Trophoblast cell (in vitro differentiated cells and primary cell): ENCODE data around the gene HLTF.

ENCODE experiments used
- DNase-seq, 2 donors: peaks; one replicate each; pipeline ENCODE4 v3.0.0-alpha.2; 2016
- H2AFZ ChIP-seq: 2 replicates; pipeline ENCODE4 v1.6.1; 2013; ENCODE audit warnings: low read length, moderate library complexity, mild to moderate bottlenecking; ENCODE audit not compliant: insufficient read depth, poor library complexity
- H2AK5ac ChIP-seq: 2 replicates; pipeline ENCODE4 v1.6.1; 2013; ENCODE audit warnings: mild to moderate bottlenecking, low read length
- H2BK120ac ChIP-seq: 2 replicates; pipeline ENCODE4 v1.6.1; 2013; ENCODE audit warnings: low read length, mild to moderate bottlenecking, moderate library complexity; ENCODE audit not compliant: insufficient read depth, poor library complexity
- H2BK12ac ChIP-seq: 2 replicates; pipeline ENCODE4 v1.6.1; 2013; ENCODE audit warnings: mild to moderate bottlenecking, low read length, moderate library complexity
- H2BK5ac ChIP-seq: 2 replicates; pipeline ENCODE4 v1.6.1; 2013; ENCODE audit warnings: low read length, low read depth, moderate library complexity, mild to moderate bottlenecking; ENCODE audit not compliant: poor library complexity
- H3K14ac ChIP-seq: 2 replicates; pipeline ENCODE4 v1.6.1; 2013; ENCODE audit warnings: mild to moderate bottlenecking, low read length
- H3K18ac ChIP-seq: 2 replicates; pipeline ENCODE4 v1.6.1; 2013; ENCODE audit warnings: mild to moderate bottlenecking, low read length
- H3K23ac ChIP-seq: 2 replicates; pipeline ENCODE4 v1.6.1; 2013; ENCODE audit warnings: low read length
- H3K27ac ChIP-seq: 2 replicates; pipeline ENCODE4 v1.5.1; 2013; ENCODE audit warnings: low read depth, mild to moderate bottlenecking, inconsistent platforms, low read length, moderate library complexity
- H3K27me3 ChIP-seq: 2 replicates; pipeline ENCODE4 v1.6.1; 2013; ENCODE audit warnings: inconsistent platforms, mild to moderate bottlenecking, low read length, moderate library complexity; ENCODE audit not compliant: insufficient read depth
- H3K36me3 ChIP-seq, 2 experiments: 1 replicate in 1 of 2; 2 replicates in 1 of 2; pipeline ENCODE4 v1.6.1; 2013; ENCODE audit warnings: low read length in 2 of 2, mild to moderate bottlenecking in 2 of 2, moderate library complexity in 1 of 2; ENCODE audit not compliant: insufficient read depth in 2 of 2, control insufficient read depth in 1 of 2
- H3K4ac ChIP-seq: 2 replicates; pipeline ENCODE4 v1.6.1; 2013; ENCODE audit warnings: low read depth, mild to moderate bottlenecking, low read length, moderate library complexity
- H3K4me1 ChIP-seq, 2 experiments: 1 replicate in 1 of 2; 2 replicates in 1 of 2; pipeline ENCODE4 v1.6.1; 2013; ENCODE audit warnings: low read length in 2 of 2, mild to moderate bottlenecking in 2 of 2, moderate library complexity in 1 of 2; ENCODE audit not compliant: insufficient read depth in 2 of 2, control insufficient read depth in 1 of 2
- H3K4me2 ChIP-seq: 2 replicates; pipeline ENCODE4 v1.6.1; 2013; ENCODE audit warnings: inconsistent platforms, mild to moderate bottlenecking, low read length, moderate library complexity
- H3K4me3 ChIP-seq: 2 replicates; pipeline ENCODE4 v1.5.1; 2013; ENCODE audit warnings: mild to moderate bottlenecking, low read depth, low read length, inconsistent platforms
- H3K79me1 ChIP-seq: one replicate; pipeline ENCODE4 v1.6.1; 2013; ENCODE audit warnings: low read length
- H3K79me2 ChIP-seq: 2 replicates; pipeline ENCODE4 v1.6.1; 2013; ENCODE audit warnings: low read length, mild to moderate bottlenecking; ENCODE audit not compliant: control insufficient read depth, insufficient read depth, poor library complexity
- H3K9ac ChIP-seq: 2 replicates; pipeline ENCODE4 v1.6.1; 2013; ENCODE audit warnings: mild to moderate bottlenecking, low read length
- H3K9me3 ChIP-seq: 2 replicates; pipeline ENCODE4 v1.6.1; 2013; ENCODE audit warnings: low read depth, mild to moderate bottlenecking, control low read depth, inconsistent platforms, low read length; ENCODE audit not compliant: insufficient read depth
- H4K12ac ChIP-seq: 2 replicates; pipeline ENCODE4 v1.6.1; 2013; ENCODE audit warnings: low read depth, mild to moderate bottlenecking, low read length, moderate library complexity
- H4K8ac ChIP-seq: 2 replicates; pipeline ENCODE4 v1.6.1; 2013; ENCODE audit warnings: low read depth, mild to moderate bottlenecking, low read length, moderate library complexity
- H4K91ac ChIP-seq: one replicate; pipeline ENCODE4 v1.6.1; 2013; ENCODE audit warnings: low read depth, mild to moderate bottlenecking, low read length, moderate library complexity
- WGBS: extraction: QIAGEN DNeasy Blood & Tissue Kit; methylation state at CpG from one replicate; pipeline ENCODE4 v1.1.7; 2013; ENCODE audit warnings: missing lambda C conversion rate; ENCODE audit not compliant: insufficient read length, insufficient coverage; ENCODE audit errors: extremely low coverage; 5-methylcytosine and 5-hydroxymethylcytosine counted together

Gene HLTF

DNA sequence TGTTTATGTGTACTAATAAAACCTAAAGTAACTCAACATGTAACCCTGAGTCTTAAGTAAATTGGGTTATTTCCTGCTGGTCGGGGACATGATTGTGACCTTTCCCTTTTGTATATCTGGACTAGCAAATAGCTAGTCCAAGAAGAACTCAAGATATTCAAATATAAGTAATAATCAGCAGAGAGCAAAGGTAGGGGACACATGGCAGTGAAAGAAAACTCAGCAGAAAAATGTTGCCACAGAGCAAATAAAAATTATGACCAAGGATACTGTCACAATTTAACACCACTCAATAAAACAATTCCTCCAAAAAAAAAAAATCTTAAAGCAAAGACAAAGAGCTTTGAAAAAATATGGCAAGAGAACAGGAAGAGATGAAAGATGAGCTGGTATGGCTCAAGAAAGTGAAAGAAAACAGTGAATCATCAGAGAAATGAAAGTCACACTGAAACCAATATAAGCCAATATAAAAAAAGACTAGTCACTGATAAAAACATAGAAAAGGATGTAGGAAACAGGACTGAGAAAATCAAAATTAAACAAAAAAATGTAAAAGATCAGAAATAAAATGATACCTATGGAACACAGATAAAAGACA, 43.4 kb downstream of the HLTF start:
- Histone ChIP-seq H3K9ac (no peak overlapping the region), H3K9me3 (no peaks in the 10 kb centered on the region), H3K27ac (no peak overlapping the region), H2BK12ac (no peak overlapping the region), H3K4me2 (no peak overlapping the region), H3K18ac (no peak overlapping the region), H3K4me3 (no peak overlapping the region), H4K12ac (no peak overlapping the region), H3K36me3 (peaks cover 3% of the 10 kb centered on the region in 2 experiments), H3K14ac (no peak overlapping the region), H2BK120ac (no peak overlapping the region), H3K4ac (no peak overlapping the region), H3K27me3 (no peaks in the 10 kb centered on the region), H2AK5ac (no peak overlapping the region), H3K79me2 (no peaks in the 10 kb centered on the region), H3K79me1 (no peaks in the 10 kb centered on the region), H3K23ac (no peak overlapping the region), H2BK5ac (no peak overlapping the region), H3K4me1 (no peaks in the 10 kb centered on the region), H4K8ac (no peak overlapping the region), H2AFZ (no peak overlapping the region), H4K91ac (no peak overlapping the region)
- no CpG with 5 or more reads among the region's 1 CpG for WGBS
- no peak for DNase-seq

DNA sequence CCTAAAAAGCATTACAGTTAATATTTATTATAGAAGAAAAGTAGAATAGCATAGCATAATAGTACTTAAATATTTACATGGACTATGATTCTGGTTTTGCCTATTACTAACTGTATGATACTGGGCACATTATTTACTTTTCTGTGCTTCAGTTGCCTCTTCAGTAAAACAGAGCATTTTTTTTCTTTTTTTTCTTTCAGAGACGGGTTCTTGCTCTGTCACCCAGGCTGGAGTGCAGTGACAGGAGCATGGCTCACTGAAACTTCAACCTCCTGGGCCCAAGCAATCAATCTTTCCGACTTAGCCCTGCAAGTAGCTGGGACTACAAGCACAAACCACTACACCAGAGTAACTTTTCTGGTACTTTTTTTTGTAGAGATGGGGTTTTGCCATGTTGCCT, 48.0 kb downstream of the HLTF start:
- H2BK12ac ChIP-seq, result no peak overlapping the region
- H4K12ac ChIP-seq, result no peak overlapping the region
- H2AK5ac ChIP-seq, result no peak overlapping the region
- H3K18ac ChIP-seq, result no peak overlapping the region
- H2AFZ ChIP-seq, result no peak overlapping the region
- no peaks in the 10 kb centered on the region for H3K4me1 ChIP-seq
- no peak overlapping the region for H4K8ac ChIP-seq
- no peaks in the 10 kb centered on the region for H3K9me3 ChIP-seq
- H2BK120ac ChIP-seq, result no peak overlapping the region
- no peak overlapping the region for H2BK5ac ChIP-seq
- H3K27me3 ChIP-seq, result no peaks in the 10 kb centered on the region
- no peak for DNase-seq
- no peaks in the 10 kb centered on the region for H3K79me1 ChIP-seq
- WGBS, result no CpG with 5 or more reads among the region's 2 CpGs
- H3K27ac ChIP-seq, result no peak overlapping the region
- no peak overlapping the region for H4K91ac ChIP-seq
- peaks cover 3 to 5% of the 10 kb centered on the region in 2 experiments for H3K36me3 ChIP-seq
- H3K79me2 ChIP-seq, result no peaks in the 10 kb centered on the region
- no peak overlapping the region for H3K4me3 ChIP-seq
- no peak overlapping the region for H3K4ac ChIP-seq
- no peak overlapping the region for H3K14ac ChIP-seq
- no peak overlapping the region for H3K4me2 ChIP-seq
- no peak overlapping the region for H3K23ac ChIP-seq
- no peak overlapping the region for H3K9ac ChIP-seq

DNA sequence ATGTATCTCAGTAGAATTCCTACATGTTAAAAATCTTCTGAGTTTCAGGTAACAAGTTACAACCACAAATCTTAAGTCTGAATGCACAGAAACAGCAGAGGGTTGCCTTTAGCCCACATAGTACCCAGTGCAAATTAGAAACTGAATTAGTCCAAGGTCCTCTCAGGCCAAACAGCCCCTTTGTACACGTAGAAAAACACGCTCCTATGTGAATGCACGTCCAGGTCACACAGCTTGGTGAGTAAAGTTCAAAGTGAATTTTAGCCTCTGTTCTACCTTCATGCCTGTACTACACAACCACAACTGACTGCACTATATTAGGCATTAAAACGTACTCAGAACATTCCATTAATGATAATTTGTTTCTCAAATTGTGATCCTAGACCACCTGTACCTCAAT, 48.6 kb downstream of the HLTF start:
- Histone ChIP-seq H3K23ac (no peak overlapping the region), H2BK5ac (no peak overlapping the region), H3K27ac (no peak overlapping the region), H3K4ac (no peak overlapping the region), H3K36me3 (peaks cover 3 to 5% of the 10 kb centered on the region in 2 experiments), H3K9ac (no peak overlapping the region), H3K79me1 (no peaks in the 10 kb centered on the region), H3K4me1 (no peaks in the 10 kb centered on the region), H4K12ac (no peak overlapping the region), H2AFZ (no peak overlapping the region), H3K9me3 (no peaks in the 10 kb centered on the region), H3K4me3 (no peak overlapping the region), H3K79me2 (no peaks in the 10 kb centered on the region), H2BK12ac (no peak overlapping the region), H3K14ac (no peak overlapping the region), H4K91ac (no peak overlapping the region), H3K18ac (no peak overlapping the region), H4K8ac (no peak overlapping the region), H2BK120ac (no peak overlapping the region), H2AK5ac (no peak overlapping the region), H3K4me2 (no peak overlapping the region), H3K27me3 (no peaks in the 10 kb centered on the region)
- WGBS, result no CpG with 5 or more reads among the region's 4 CpGs
- no peak for DNase-seq

DNA sequence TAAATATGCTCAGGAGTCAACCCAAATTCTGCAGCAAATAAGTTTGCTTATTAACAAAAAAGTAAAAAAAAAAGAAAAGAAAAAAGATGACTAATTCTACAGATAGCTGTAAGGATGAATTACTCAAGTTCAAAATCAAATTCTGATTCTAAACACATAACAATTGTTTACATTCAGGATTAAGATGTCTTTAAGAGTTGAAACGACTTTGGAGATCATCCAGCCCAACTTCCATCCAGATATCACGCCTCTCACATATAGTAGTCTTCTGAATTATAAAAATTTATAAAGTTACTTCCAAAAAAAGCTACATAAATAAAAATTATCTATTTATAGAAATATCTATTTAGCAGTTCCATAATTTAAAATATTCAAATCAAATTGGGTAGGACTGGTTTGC, 55.2 kb downstream of the HLTF start:
- H3K36me3 ChIP-seq, result peaks cover 0 to 2% of the 10 kb centered on the region in 2 experiments
- H3K23ac ChIP-seq, result no peak overlapping the region
- H2BK12ac ChIP-seq, result no peak overlapping the region
- H3K9ac ChIP-seq, result no peak overlapping the region
- H3K14ac ChIP-seq, result no peak overlapping the region
- no peak overlapping the region for H2AK5ac ChIP-seq
- H3K4me3 ChIP-seq, result no peak overlapping the region
- H2AFZ ChIP-seq, result no peak overlapping the region
- H3K18ac ChIP-seq, result no peak overlapping the region
- H3K79me1 ChIP-seq, result no peaks in the 10 kb centered on the region
- no peaks in the 10 kb centered on the region for H3K79me2 ChIP-seq
- WGBS, result no CpG with 5 or more reads among the region's 2 CpGs
- H3K4ac ChIP-seq, result no peak overlapping the region
- H3K4me1 ChIP-seq, result no peaks in the 10 kb centered on the region
- no peak overlapping the region for H3K4me2 ChIP-seq
- DNase-seq, result no peak
- no peak overlapping the region for H2BK120ac ChIP-seq
- no peaks in the 10 kb centered on the region for H3K9me3 ChIP-seq
- H2BK5ac ChIP-seq, result no peak overlapping the region
- no peak overlapping the region for H3K27ac ChIP-seq
- no peak overlapping the region for H4K12ac ChIP-seq
- no peak overlapping the region for H4K91ac ChIP-seq
- H3K27me3 ChIP-seq, result no peaks in the 10 kb centered on the region
- H4K8ac ChIP-seq, result no peak overlapping the region
